HG02642 (cell line): Measurements from ENCODE around the gene NPHP4.

Experiments used
- ATAC-seq: cut with Tn5 transposase; IDR thresholded peaks from one replicate; pipeline ENCODE4 v1.9.1; 2021; ENCODE audit warnings: mild to moderate bottlenecking; ENCODE audit not compliant: unreplicated experiment, poor library complexity

Gene NPHP4

GRCh38 chr1:6006882-6007281, 14.7 kb upstream of the NPHP4 start:
- no peak for ATAC-seq

- ATAC-seq = no peak
These were observed 13.2 kb upstream of the NPHP4 start for GRCh38 chr1:6005276-6005917.

GRCh38 chr1:6004412-6005123, 12.3 kb upstream of the NPHP4 start:
- ATAC-seq = no peak

- ATAC-seq = no peak
These were observed 11.6 kb upstream of the NPHP4 start for GRCh38 chr1:6003568-6004411.

GRCh38 chr1:6002714-6003501, 10.7 kb upstream of the NPHP4 start:
- ATAC-seq = no peak

GRCh38 chr1:6001992-6002576, 9.9 kb upstream of the NPHP4 start:
- no peak for ATAC-seq

- no peak for ATAC-seq
These were observed 8.4 kb upstream of the NPHP4 start for GRCh38 chr1:6000444-6001288.

- no peak for ATAC-seq
These were observed 7.7 kb upstream of the NPHP4 start for GRCh38 chr1:5999711-6000443.

- ATAC-seq = no peak
These were observed 6.7 kb upstream of the NPHP4 start for GRCh38 chr1:5998906-5999301.

- no peak for ATAC-seq
These were observed 6.1 kb upstream of the NPHP4 start for GRCh38 chr1:5998051-5998905.

GRCh38 chr1:5997316-5997715, 5.1 kb upstream of the NPHP4 start:
- no peak for ATAC-seq

- no peak for ATAC-seq
These were observed 4.5 kb upstream of the NPHP4 start for GRCh38 chr1:5996641-5997270.

GRCh38 chr1:5995871-5996630, 3.8 kb upstream of the NPHP4 start:
- no peak for ATAC-seq

- ATAC-seq = no peak
These were observed 2.7 kb upstream of the NPHP4 start for GRCh38 chr1:5994713-5995621.
